Glomerular visceral epithelial cell (primary cell): ENCODE measurements around the gene FRAS1.
A peak's percentile ranks its signal among the peaks of the same experiment; 100 is the strongest.

ENCODE experiments used
- DNase-seq: peaks from one replicate; pipeline ENCODE4 v3.0.0-alpha.2; 2016; ENCODE audit errors: extremely low spot score

The FRAS1 gene

DNA sequence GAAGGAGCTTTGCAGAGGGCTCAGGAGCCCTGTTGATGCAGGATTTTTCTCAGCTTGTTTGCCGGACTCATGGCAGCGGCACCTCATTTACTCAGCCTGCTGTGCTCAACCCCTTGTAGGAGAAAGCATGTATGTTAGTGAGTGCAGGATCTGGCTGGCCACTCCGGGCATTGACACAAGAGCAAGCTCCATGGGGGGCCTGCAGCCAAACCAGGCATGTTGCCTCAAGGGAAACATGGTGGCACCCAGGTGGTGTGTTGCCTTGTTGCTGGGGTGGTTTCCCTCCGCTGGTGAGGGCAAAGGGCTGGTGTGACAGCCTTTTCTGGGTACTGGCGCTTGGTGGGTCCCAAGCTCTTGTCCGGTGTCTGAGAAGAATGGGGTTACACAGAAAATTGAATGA is 305.2 kb downstream of the FRAS1 start:
- DNase-seq = no peak

DNA sequence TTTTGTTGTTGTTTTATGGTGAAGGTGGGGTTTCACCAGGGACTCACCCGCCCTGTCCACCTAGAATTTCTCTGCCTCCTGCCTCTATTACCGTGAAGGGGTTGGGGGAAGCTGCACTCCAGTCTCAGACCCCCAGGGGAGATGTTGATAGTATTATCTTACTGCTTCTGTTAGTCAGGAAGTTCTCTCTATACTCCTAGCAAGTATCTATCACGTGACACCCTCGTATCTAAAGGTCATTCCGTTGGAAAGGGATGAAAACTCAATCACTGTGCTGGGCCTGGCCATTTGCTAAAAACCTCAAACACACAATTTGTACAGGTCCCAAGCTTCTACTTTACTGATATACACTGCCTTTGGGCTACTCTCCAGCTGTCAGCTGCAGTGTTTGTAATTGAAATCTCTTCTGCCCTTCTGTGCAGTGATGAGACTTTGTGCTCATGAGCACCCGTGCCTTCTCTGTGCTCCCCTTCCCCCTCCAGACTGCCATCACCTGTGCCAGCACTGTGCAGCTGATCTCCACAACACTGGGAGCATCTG is 306.0 kb downstream of the FRAS1 start:
- DNase-seq = no peak

DNA sequence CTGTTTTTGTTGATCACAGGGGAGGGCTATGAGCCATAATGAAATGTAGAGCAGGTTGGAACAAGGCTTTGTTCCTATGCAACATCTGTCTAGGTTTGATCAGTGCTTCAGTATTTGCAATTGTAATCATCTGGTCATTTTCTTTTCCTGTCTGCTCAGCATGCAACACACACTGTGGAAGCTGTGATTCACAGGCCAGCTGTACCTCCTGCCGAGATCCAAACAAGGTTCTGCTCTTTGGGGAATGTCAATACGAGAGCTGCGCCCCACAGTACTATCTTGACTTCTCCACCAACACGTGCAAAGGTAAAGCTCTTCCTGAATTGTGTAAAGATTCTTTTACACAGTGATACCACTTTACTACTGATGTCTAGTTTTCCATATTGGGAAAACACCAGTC is 312.6 kb downstream of the FRAS1 start:
- DNase-seq = no peak

DNA sequence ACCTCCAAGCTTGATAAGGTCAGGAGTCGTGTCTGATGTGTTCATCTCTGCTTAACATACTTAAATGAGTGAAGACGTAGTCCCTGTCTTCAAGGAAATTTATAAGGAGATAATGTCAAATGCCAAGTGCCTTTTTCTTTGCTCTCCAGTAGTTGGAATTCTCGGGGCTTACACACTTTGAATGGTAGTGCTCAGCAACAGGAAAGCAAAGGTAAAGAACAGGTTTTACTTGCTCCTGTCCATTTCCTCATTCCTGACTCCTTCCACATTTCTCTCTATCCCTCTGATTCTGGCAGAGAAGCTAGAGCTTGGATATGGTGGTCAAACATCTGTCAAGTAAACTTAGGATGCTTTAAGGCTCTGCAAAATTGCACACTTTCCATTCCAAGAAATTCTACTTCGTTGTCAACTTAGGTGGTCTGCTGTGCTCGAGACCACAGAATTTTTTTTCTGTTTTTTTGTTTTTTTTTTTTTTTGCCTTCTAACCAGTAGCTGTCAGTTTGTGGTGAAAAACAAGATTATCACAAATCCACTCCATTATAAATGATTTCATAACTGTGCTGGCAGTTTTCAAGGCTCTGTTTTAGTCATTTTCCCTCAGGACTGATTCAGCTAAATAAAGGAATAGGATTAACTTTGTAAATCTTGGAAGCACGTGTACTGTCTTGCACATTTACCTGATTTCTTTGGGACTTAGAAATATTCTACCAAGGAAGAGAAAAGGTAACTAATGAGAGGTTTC is 313.7 kb downstream of the FRAS1 start:
- DNase-seq = no peak

DNA sequence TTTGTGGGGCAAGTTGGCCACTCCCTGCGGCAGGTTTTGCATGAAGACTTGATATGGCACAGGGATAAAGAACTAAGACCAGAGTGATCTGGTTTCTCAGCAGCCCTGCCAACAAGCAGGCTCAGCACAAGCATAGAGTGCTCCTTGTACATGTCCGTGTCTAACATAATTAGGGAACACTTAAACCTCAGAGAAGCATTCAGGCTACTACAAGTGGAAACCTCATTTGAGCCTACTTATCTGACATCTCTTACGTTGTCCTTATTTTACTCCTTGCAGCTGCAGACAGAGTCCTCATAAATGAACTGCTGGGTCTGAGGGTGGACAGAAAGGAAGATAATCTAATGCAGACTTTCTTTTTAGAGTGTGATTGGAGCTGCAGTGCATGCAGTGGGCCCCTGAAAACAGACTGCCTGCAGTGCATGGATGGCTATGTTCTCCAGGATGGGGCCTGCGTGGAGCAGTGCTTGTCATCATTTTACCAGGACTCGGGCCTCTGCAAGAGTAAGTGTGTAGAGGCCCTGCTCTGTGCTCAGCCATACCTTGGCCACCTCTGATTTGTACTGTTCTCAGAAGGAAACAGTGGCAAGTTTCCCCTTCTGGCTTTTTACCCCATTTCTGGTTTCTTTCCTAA is 315.3 kb downstream of the FRAS1 start:
- DNase-seq = no peak

DNA sequence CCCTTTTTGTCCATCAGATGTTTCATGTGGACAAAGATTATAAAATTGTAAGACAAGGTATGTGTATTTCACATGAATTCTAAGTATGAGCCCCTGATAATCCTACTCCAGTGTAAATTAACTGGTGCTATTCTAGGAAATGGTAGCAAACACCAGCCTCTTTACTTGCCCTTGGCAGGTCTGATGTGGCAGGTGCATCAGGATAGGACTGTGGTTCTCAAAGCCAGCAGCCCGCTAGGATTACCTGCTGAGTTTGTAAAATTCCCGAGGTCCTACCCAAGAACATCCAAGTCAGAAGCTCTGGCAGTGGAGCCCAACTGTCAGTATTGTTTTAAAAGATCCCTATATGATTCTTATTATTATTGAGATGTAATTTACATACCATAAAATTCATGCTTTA is 320.4 kb downstream of the FRAS1 start:
- DNase-seq = no peak

DNA sequence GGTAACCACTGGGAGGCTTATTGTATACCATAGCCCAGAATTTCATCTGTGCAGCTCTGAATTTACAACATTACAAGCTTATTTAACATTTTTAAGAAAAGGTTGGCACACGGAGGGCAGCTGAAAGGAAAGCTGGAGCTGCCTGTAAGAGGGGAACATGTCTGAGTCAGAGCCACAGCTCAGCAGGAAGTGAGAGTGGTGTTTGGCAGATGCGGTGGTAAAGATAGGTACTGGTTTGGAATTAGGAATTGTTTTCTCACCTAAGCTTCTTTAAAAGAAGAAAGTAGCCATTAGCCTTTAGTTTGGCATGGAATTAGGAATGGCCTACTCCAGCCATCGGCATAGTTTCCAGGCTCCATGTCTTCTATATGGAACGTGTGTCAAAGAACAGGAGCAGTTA is 321.9 kb downstream of the FRAS1 start:
- no peak for DNase-seq

DNA sequence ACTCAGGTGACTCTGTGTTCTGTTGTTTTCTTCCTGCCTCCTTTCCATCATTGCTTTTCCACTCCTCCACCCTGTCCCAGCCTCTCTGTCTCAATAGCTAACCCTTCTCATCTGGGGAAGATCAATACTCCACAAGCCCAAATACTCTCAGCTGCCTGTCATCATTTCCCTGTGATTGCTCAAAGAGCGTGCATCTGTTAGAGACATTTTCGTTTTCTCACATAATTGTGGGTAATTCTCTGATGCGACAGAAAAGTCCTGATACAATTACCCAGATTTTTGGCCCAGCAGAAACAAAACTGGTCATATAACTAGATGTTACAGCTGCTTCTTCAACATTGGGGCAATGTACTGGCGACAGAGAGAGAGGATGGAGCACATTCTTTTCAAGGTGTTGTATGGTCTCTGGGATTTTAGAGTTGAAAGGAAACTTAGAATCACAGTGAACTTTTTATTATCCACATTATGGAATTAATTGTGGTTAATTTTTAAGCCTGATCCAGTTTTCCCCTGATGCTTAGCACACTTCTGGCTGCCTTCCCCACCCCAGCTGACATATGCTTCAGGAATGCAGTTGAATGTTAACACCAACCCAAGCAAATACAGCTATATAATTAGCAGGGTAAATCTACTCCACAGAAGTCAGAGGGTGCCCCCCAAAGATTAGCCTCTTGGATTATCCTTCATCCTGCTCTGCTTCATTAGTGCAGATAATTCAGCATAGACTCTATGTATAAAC is 323.0 kb downstream of the FRAS1 start:
- DNase-seq = peak; percentile 49

DNA sequence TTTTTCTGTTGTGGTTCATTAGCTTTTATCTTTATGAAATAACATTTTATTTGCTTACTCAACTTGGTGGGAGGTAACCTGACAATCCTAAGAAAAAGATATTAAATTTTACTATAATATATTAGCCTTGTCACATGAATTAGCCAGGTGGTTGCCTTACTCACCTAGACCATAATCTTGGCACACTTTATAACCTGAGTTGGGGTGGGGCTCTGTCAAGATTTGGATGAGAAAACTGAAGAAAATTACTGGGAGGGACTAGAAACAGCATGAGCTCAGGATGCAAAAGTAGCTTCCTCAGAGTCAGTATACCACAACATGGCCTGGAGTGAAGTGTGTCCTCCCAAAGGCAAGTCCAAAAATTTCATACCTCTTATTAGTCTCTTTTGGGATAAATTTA is 329.6 kb downstream of the FRAS1 start:
- no peak for DNase-seq

DNA sequence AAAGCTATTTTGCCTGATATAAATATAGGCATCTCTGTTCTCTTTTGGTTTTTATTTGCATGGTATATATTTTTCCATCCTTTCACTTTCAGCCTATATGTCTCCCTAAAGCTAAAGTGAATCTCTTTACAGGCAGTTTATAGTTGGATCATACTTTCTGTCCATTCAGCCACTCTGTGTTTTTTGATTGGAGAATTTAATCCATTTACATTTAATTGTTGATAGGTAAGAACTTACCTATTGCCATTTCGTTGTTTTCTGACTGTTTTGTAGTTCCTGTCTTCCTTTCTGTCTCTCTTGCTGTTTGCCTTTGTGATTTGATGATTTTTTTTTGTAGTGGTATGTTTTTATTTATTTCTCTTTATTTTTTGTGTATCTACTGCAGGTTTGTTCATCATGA is 338.5 kb downstream of the FRAS1 start:
- DNase-seq = no peak

DNA sequence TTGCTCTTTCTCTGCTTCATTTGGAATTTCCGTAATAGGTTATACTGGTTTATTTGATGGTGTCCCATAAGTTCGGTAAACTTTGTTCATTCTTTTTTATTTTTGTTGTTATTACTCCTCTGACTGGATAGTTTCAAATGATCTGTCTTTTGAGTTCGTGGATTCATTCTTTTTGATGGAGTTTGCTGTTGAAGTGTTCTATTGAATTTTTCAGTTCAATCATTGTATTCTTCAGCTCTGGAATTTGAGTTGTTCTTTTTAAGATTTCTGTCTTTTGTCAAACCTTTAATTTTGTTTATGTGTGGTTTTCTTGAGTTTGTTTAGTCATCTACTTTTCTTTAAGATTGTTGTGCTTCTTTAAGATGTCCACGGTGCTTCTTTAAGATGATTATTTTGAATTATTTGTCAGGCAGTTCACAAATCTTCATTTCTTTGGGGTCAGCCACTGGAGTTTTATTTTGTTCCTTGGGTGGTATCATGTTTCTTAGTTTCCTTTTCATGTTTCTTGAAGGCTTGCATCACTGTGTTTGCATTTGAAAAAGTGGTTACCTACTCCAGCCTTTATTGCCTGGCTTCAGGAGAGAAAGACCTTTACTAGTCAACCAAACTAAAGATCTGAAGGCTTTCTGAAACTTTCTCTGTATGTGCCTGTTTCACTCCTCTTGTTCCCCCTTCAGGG is 339.6 kb downstream of the FRAS1 start:
- DNase-seq = no peak

DNA sequence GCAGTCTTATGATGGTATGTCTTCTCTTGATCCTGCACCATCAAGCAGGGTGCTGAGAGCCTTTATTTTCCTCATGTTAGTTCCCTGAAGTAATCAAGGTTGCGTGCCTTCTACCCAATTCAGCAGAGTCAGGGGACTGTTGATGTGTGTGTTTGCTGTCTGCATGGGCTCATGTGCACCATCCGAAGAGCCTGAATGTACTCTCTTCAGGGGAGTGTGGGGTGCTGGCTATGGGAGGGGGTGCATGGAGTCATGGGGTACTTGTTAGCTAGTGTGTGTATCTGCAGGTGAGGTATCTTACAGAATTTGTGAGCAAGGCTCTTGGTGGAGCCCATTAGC is 340.1 kb downstream of the FRAS1 start:
- no peak for DNase-seq

DNA sequence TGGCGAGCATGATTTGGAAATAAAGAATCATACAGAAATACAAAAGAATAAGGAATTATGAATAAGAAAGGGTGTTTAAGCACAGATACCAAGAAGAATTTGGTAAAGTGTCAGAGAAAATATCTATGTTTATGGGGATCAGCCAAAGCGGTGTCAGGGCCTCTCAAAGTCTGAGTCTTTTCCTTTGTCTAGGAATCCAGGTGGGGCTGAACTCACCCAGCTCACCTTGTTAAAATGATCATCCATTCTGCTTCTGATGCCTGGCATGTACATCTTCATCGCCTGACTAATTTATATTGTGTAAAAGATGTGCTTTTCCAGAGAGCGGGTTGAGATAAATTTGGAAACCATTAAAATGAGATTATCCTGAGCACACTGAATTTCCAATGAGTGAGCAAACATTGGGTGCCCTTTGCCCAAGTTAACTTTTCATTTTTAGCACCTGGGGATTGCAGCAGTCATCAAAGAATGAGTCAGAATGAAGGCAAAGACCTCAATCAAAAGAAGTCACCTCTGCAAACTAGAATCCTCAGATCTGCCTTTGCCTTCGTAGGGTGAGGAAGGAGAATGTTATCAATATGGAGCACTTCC is 352.6 kb downstream of the FRAS1 start:
- no peak for DNase-seq

DNA sequence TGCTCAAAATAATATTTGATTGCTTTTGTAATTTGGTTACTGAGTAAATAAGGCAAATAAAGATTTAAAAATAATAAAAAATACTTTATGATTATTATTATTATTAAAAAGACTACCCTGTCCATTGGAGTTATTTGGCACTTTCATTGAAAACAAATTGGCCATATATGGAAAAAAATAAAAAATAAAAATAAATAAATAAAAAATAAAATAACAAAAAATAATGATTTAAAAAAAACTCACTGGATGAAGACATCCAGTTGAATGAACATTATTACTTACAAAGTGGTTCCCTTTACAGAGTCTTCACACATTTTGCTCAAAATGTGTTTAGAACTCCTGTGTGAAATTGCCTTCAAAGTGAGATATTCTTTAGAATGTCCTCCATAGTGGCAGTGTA is 353.1 kb downstream of the FRAS1 start:
- DNase-seq = no peak

DNA sequence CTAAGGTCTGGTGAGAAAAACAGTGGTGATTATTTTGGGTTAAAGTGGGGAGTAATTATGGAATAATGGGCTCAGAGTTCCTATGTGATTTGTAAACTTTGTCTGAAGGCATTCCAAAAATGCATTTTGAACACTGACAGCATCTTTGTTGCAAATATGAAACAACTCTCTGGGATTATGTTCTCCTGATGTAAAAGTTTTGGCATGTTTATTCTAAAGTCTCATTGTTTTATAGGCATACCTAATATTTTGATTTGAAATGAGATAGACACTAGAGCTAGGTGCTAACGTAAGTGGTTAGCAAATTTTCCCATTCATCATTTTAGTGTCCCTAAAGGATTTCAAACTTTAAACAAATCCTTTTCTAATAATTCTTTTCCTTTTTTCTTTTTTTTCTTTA is 353.6 kb downstream of the FRAS1 start:
- DNase-seq = no peak

DNA sequence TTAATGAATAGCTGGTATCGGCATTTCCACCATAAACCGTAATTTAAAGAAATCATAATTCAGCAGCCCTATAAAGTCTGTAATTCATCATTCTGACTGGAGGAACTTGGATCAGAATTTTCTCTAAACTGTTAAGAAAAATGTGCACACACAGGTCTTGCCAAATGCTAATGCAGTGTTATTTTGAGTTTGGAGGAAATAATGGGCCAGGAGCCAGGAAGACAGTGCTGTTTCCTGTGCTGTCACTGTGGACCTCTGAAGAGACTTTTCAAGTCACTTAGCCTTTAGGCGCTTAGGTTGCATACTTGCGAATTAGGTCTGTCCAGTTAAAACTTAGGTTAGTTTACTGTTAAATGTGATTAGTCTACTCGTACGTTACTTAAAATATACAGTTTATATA is 357.0 kb downstream of the FRAS1 start:
- DNase-seq = no peak

DNA sequence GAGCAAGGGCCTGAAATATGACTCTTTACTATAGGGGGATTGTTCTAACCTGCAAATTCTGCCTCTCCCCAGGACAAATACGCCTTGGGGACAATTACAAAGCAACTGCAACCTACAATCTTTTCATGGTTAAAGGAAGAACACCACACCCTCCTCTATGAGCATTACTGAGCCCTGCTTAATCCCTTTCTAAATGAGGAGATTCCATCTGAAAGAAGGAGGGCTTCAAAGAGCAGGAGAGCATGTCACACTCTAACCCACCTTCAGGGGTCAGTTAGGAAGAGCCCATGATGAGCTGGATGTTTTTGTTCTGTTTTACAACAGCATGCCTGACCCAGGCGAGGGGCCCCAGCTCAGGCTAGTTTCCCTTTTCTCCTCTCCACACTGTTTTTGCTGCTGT is 360.5 kb downstream of the FRAS1 start:
- DNase-seq = no peak

DNA sequence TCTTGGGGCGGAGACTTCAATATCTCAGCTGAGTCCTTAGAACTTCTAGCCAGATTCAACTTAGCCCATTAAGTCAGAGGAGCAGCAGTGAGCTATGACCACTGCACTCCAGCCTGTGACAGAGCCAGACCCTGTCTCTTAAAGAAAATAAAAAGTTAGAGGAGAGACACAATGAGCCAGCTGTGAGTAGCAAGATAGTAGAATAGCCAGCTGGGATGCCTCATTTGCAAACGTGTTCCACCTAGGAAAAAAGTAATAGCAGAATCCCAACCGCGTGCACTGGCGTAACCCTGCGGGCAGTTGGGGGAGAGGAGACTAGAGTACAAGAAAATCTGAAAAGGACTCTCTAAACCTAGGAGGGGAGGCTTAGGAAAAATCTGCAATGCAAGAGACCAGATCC is 361.3 kb downstream of the FRAS1 start:
- no peak for DNase-seq

DNA sequence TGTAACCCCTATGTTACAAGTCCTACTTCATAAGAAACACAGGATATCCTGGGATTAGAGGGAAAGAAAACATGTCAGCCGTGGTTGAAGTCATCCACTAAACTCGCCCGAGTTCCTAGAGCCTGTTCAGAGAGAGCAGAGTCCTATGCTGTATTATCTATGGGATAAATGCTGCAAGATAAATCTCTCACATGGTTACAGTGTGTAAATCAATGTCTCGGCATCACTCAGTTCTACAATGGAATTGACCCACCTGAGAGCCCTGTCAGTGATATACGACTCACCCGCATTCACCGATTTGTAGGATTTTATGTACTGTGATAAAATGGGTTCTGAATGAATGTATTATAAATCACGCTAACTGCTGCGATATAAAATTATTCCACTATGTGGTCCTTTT is 366.7 kb downstream of the FRAS1 start:
- DNase-seq = peak; percentile 19

DNA sequence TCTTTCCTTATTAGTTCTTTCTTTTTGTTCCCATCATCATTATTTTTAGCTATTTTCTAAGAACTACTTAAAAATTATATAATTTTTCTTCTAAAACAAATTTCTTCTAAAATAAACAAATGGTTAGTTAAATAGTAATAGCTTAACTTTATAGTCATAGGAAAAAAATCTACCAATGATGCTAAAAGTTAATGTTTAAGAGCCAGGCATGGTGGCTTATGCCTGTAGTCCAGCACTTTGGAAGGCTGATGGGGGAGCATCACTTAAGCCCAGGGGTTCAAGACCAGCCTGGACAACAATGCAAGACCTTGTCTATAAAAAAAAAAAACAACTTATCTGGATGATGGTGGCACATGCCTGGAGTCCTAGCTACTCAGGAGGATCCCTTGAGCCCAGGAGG is 367.3 kb downstream of the FRAS1 start:
- DNase-seq = peak; percentile 30

DNA sequence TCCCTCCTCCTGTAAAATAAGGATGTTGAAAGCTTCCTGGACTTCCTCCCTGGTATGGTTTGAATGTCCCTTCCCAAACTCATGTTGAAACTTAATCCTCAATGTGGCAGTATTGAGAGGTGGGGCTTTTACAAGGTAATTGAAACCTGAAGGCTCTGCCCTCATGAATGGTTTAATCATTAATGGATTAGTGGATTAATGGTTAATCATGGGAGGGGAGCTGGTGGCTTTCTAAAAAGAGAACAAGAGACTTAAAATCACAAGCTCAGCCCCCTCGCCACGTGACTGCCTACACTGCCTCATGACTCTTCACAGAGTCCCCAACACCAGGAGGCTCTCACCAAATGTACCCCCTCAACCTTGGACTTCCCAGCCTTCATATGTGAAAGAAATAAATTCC is 369.8 kb downstream of the FRAS1 start:
- peak; percentile 26 for DNase-seq

DNA sequence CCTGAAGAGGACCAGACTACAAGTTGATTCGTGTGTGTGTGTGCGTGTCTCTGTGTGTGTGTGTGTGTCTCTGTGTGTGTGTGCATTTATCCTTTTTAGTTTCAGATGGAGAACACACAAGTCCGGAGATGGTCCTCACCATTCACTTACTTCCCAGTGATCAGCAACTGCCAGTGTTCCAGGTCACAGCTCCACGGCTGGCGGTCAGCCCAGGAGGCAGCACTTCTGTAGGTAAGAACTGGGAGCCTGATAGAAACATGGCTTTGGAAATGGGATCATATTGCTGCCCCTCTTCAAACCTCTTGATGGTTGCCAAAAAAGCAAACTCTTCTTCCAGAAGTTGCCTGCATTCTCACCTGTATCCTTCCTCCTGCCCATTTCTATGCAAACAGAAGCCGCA is 371.9 kb downstream of the FRAS1 start:
- DNase-seq = no peak
